C4-2B (cell line): ENCODE results near the gene GTSE1.

ENCODE experiments used
- CTCF ChIP-seq: fragments of 450-650 bp; conservative IDR thresholded peaks from 2 replicates; pipeline ENCODE4 v1.5.1; 2017; ENCODE audit warnings: mild to moderate bottlenecking
- ZFX ChIP-seq: fragments of 450-650 bp; IDR thresholded peaks from 2 replicates; pipeline ENCODE4 v1.6.1; 2017

GRCh38 chr22:46376111-46376510 is 79.4 kb downstream of the GTSE1 start:
- TF ChIP-seq CTCF (no peak), ZFX (no peak)
